GM12878 (cell line): ENCODE data around the gene SHC2. TPM values are rescaled to one million over a fixed set of nuclear protein-coding genes. Genes with fewer than 3 reads are reported as not detected.
A peak's percentile ranks its signal among the peaks of the same experiment; 100 is the strongest.
"Not testable (repeated sequence)": the region's sequence is repeated elsewhere in the genome, so short reads cannot be mapped to it uniquely, and the experiment has no call there.

ENCODE experiments used
- ATAC-seq: fragments of 200-7000 bp; cut with Tn5 transposase; 3 replicates; pipeline ENCODE4 v1.9.1; 2020; ENCODE audit warnings: mild to moderate bottlenecking, moderate library complexity
- BruUV-seq: library from RNA; stranded (reverse); fragments of 400-500 nt; replicated peaks from 2 replicates; lab custom pipeline; 2021; lab: Mats Ljungman, UMichigan
- CTCF ChIA-PET: fragments of 300-600 bp; sonication (Branson Sonifier 250); formaldehyde crosslinking; extraction: SDS; loops from one replicate; lab custom pipeline; 2021; ENCODE audit warnings: inconsistent platforms; lab: Yijun Ruan, JAX
- POLR2A ChIA-PET: fragments of 350-600 bp; formaldehyde crosslinking; extraction: SDS; loops from one replicate; lab custom pipeline; 2021; ENCODE audit warnings: inconsistent platforms; lab: Charles Lee
- RAD21 ChIA-PET: fragments of 300-600 bp; sonication (Branson Sonifier 250); formaldehyde crosslinking; loops from one replicate; lab custom pipeline; 2023; ENCODE audit warnings: antibody characterized with exemption; ENCODE audit not compliant: unreplicated experiment; lab: Charles Lee
- SMC1A ChIA-PET: fragments of 300-600 bp; sonication (Branson Sonifier 250); formaldehyde crosslinking; loops from one replicate; lab custom pipeline; 2023; ENCODE audit not compliant: unreplicated experiment, uncharacterized antibody; lab: Charles Lee
- DNase-seq: peaks from one replicate; pipeline ENCODE4 v3.0.0-alpha.2; 2011; ENCODE audit warnings: low read depth, low spot score
- FAIRE-seq: peaks from 3 replicates; lab custom pipeline; 2011; peaks lifted over from hg19 to GRCh38; lab: Jason Lieb, UNC
- H2AFZ ChIP-seq: 2 replicates; pipeline ENCODE4 v1.6.0; 2011; ENCODE audit warnings: low read depth, low read length, control low read depth; ENCODE audit not compliant: control insufficient read depth
- H3K27ac ChIP-seq: 2 replicates; pipeline ENCODE4 v1.5.1; 2011; ENCODE audit warnings: control low read depth; ENCODE audit not compliant: control insufficient read depth, insufficient read depth
- H3K27me3 ChIP-seq, 2 experiments: replicated peaks in 1 of 2; 2 replicates each; pipeline versions ENCODE4 v1.6.0 to v1.6.1; 2011; ENCODE audit warnings: low read length in 1 of 2; ENCODE audit not compliant: control insufficient read depth in 2 of 2, insufficient read depth in 2 of 2
- H3K36me3 ChIP-seq, 2 experiments: 2 replicates each; pipeline ENCODE4 v1.5.1; 2011; ENCODE audit warnings: low read length in 1 of 2; ENCODE audit not compliant: control insufficient read depth in 2 of 2, insufficient read depth in 2 of 2
- H3K4me1 ChIP-seq: 2 replicates; pipeline ENCODE4 v1.6.1; 2011; ENCODE audit warnings: mild to moderate bottlenecking, low read length, moderate library complexity, mixed read lengths; ENCODE audit not compliant: control insufficient read depth, insufficient read depth
- H3K4me2 ChIP-seq: 2 replicates; pipeline ENCODE4 v1.6.0; 2011; ENCODE audit warnings: control low read depth; ENCODE audit not compliant: control insufficient read depth, insufficient read depth
- H3K4me3 ChIP-seq: fragments of 200-600 bp; sonication (generic); 2 replicates; pipeline ENCODE4 v1.5.1; 2016
- H3K79me2 ChIP-seq: 2 replicates; pipeline ENCODE4 v1.6.0; 2011; ENCODE audit warnings: low read length; ENCODE audit not compliant: control insufficient read depth, insufficient read depth
- H3K9ac ChIP-seq: 2 replicates; pipeline ENCODE4 v1.8.0; 2011; ENCODE audit warnings: low read length, control low read depth, mixed read lengths; ENCODE audit not compliant: control insufficient read depth, insufficient read depth
- H3K9me3 ChIP-seq: replicated peaks from 3 replicates; pipeline ENCODE4 v1.5.1; 2011; ENCODE audit warnings: mild to moderate bottlenecking, low read length; ENCODE audit not compliant: control insufficient read depth, insufficient read depth
- H4K20me1 ChIP-seq: 2 replicates; pipeline ENCODE4 v1.6.0; 2011; ENCODE audit not compliant: control insufficient read depth, insufficient read depth
- ATF2 ChIP-seq: IDR thresholded peaks from 2 replicates; pipeline ENCODE4 v1.6.1; 2012; ENCODE audit warnings: low read length, inconsistent platforms
- ATF7 ChIP-seq: fragments of 450-650 bp; IDR thresholded peaks from 2 replicates; pipeline ENCODE4 v1.6.1; 2016; ENCODE audit warnings: low read depth, mild to moderate bottlenecking
- BCL11A ChIP-seq: IDR thresholded peaks from 2 replicates; pipeline ENCODE4 v1.6.1; 2011; ENCODE audit warnings: low read depth, low read length
- CBFB ChIP-seq: IDR thresholded peaks from 2 replicates; pipeline ENCODE4 v1.6.1; 2016; ENCODE audit warnings: antibody characterized with exemption, low read depth
- CREM ChIP-seq: IDR thresholded peaks from 2 replicates; pipeline ENCODE4 v1.6.1; 2014; ENCODE audit warnings: antibody characterized with exemption, low read depth
- EED ChIP-seq: sonication (generic); IDR thresholded peaks from 2 replicates; pipeline ENCODE4 v1.6.1; 2016; ENCODE audit warnings: antibody characterized with exemption, low read depth
- EP300 ChIP-seq, 2 experiments: fragments of 150-350 bp in 1 of 2; IDR thresholded peaks; 2 replicates each; pipeline ENCODE4 v1.6.1; 2011 to 2012; ENCODE audit warnings: low read depth in 2 of 2, low read length in 2 of 2, borderline replicate concordance in 1 of 2, improper control_type of control experiment in 1 of 2, inconsistent platforms in 1 of 2; ENCODE audit not compliant: control insufficient read depth in 1 of 2
- FOXM1 ChIP-seq: IDR thresholded peaks from 2 replicates; pipeline ENCODE4 v1.6.1; 2012; ENCODE audit warnings: low read depth, mild to moderate bottlenecking, inconsistent platforms, low read length, moderate library complexity
- GABPA ChIP-seq: IDR thresholded peaks from 2 replicates; pipeline ENCODE4 v1.6.1; 2014; ENCODE audit warnings: antibody characterized with exemption, low read depth, mild to moderate bottlenecking, inconsistent platforms
- IKZF1 ChIP-seq: fragments of 450-650 bp; conservative IDR thresholded peaks from 2 replicates; pipeline ENCODE4 v1.6.1; 2017; ENCODE audit warnings: antibody characterized with exemption, mild to moderate bottlenecking
- IKZF2 ChIP-seq, 2 experiments: fragments of 450-650 bp; IDR thresholded peaks; 2 replicates each; pipeline ENCODE4 v1.6.1; 2017; ENCODE audit warnings: mild to moderate bottlenecking in 2 of 2, moderate library complexity in 2 of 2
- IRF4 ChIP-seq: IDR thresholded peaks from 2 replicates; pipeline ENCODE4 v1.6.1; 2011; ENCODE audit warnings: low read depth, low read length
- JUNB ChIP-seq: IDR thresholded peaks from 2 replicates; pipeline ENCODE4 v1.6.1; 2016; ENCODE audit warnings: antibody characterized with exemption, mild to moderate bottlenecking
- MEF2A ChIP-seq: IDR thresholded peaks from 2 replicates; pipeline ENCODE4 v1.6.1; 2011; ENCODE audit warnings: low read depth, mild to moderate bottlenecking, low read length, moderate library complexity; ENCODE audit not compliant: insufficient read depth
- MTA2 ChIP-seq: fragments of 450-650 bp; IDR thresholded peaks from 2 replicates; pipeline ENCODE4 v1.6.1; 2016; ENCODE audit warnings: low read depth, mild to moderate bottlenecking, moderate library complexity
- NFIC ChIP-seq: IDR thresholded peaks from 2 replicates; pipeline ENCODE4 v1.6.1; 2012; ENCODE audit warnings: low read depth, mild to moderate bottlenecking, inconsistent platforms, low read length, moderate library complexity
- RELB ChIP-seq: fragments of 450-650 bp; IDR thresholded peaks from 2 replicates; pipeline ENCODE4 v1.6.1; 2017; ENCODE audit warnings: low read depth, mild to moderate bottlenecking, moderate library complexity
- RUNX3 ChIP-seq: IDR thresholded peaks from 2 replicates; pipeline ENCODE4 v1.6.1; 2012; ENCODE audit warnings: low read length, inconsistent platforms
- TCF12 ChIP-seq: IDR thresholded peaks from 2 replicates; pipeline ENCODE4 v1.6.1; 2011; ENCODE audit warnings: low read depth, mild to moderate bottlenecking, low read length
- TCF3 ChIP-seq: IDR thresholded peaks from 2 replicates; pipeline ENCODE4 v1.6.1; 2012; ENCODE audit warnings: low read depth, mild to moderate bottlenecking, low read length, borderline replicate concordance; ENCODE audit not compliant: insufficient read depth
- WGBS: methylation state at CpG from one replicate; pipeline ENCODE4 v1.1.6; 2016; ENCODE audit warnings: low lambda C conversion rate; ENCODE audit not compliant: insufficient replicate concordance, insufficient coverage; ENCODE audit errors: missing lambda C conversion rate; 5-methylcytosine and 5-hydroxymethylcytosine counted together
- in situ Hi-C: fragments of 300-500 bp; cut with MboI; formaldehyde crosslinking; loops from 9 replicates; pipeline ENCODE4 v1.14.3; 2018; ENCODE audit warnings: mixed read lengths
- intact Hi-C: fragments of 100-400 bp; cut with micrococcal nuclease; formaldehyde crosslinking; loops from one replicate; pipeline ENCODE4 v1.14.2; 2022; ENCODE audit not compliant: unreplicated experiment
- polyA plus RNA-seq, 11 experiments: library from polyadenylated mRNA; depleted of rRNA in 4 of 11; unstranded in 6 of 11; stranded (reverse) in 5 of 11; fragments of >200 nt; fragmentation: Nextera tagmentation in 4 of 11; fragmentation: Illumina TruSeq in 1 of 11; extraction: Ambion mirVana in 4 of 11; extraction: Trizol in 1 of 11; gene quantifications; 1 replicate in 1 of 11; 2 replicates in 10 of 11; pipeline versions ENCODE4 v1.2.1 to v1.2.3, GENCODE V29; 2011 to 2016; ENCODE audit warnings: inconsistent platforms in 2 of 11, missing spikeins in 2 of 11, low read depth in 1 of 11
- total RNA-seq, 4 experiments: library from RNA; depleted of rRNA in 3 of 4; stranded (reverse); fragments of >200 nt in 3 of 4; fragmentation: Illumina TruSeq in 1 of 4; extraction: Trizol in 1 of 4; gene quantifications; 2 replicates each; pipeline versions ENCODE4 v1.2.1 to v1.2.3, GENCODE V29; 2013 to 2021

The SHC2 gene
- total and polyA plus RNA-seq, 10 of the 15 experiments (the other 5 are each of a cell fraction or from before 2014, with no cell fraction given), result 0.08 TPM; not detected in 9

DNA sequence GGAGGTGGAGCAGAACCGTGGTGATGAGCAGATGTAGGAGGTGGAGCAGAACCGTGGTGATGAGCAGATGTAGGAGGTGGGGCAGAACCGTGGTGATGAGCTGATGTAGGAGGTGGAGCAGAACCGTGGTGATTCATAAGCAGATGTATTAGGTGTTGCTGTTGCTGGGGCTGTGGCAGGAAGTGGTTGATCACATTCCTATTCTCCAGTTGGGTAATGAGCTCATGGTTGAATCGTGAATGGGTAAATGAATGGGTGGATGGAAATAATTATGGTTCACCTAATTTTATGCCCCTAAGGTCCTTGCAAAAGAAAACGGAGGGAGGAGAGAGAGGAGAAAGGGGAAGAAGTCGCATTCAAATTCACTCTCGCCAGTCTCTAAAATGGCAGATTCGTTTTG, 78.3 kb downstream of the SHC2 start:
- BruUV-seq, H3K79me2 ChIP-seq, H4K20me1 ChIP-seq, H3K9ac ChIP-seq, intact Hi-C loops, POLR2A ChIA-PET, in situ Hi-C loops, H3K36me3 ChIP-seq, H3K27me3 ChIP-seq, H3K9me3 ChIP-seq: not testable (repeated sequence)
- SMC1A ChIA-PET, result interaction anchor here (0.7 kb wide), 1 partner anchor 124 kb away, joined by 3 read pairs; no protein-coding TSS in a partner anchor
- DNase-seq (peak; percentile 69), ATAC-seq (peak; percentile 84), FAIRE-seq (peak; percentile 78)
- Histone ChIP-seq H3K4me2 (peak overlapping the region; percentile 90), H3K4me3 (peak overlapping the region; percentile 43; the same call in 1 of the 2 replicates), H3K4me1 (peaks cover 20% of the 10 kb centered on the region), H3K27ac (peak overlapping the region; percentile 18), H2AFZ (peak overlapping the region; percentile 34; the same call in 1 of the 2 replicates)
- CTCF ChIA-PET, result interaction anchor here (1.1 to 1.4 kb wide), 2 partner anchors 106 to 129 kb away, joined by 3 to 4 read pairs; no protein-coding TSS in a partner anchor
- RAD21 ChIA-PET, result interaction anchor here (1.0 kb wide), 1 partner anchor 39 kb away, joined by 4 read pairs; no protein-coding TSS in a partner anchor
- 3% methylated on average over 9 of the region's 9 CpGs for WGBS
- TF ChIP-seq EP300 (IDR thresholded peaks at IDR 0.05; ENCODE audit: borderline replicate concordance in 1 of 2, control insufficient read depth in 1 of 2, low read depth in 2 of 2, low read length in 2 of 2), result peak in 1 of 2 experiments; percentile 45; a peak in 1 of 4 replicates
- TF ChIP-seq TCF3, result peak; percentile 51; the same call in 1 of the 2 replicates
- peak; percentile 56; the same call in 1 of the 2 replicates for TF ChIP-seq GABPA
- peak; percentile 92 for TF ChIP-seq RUNX3
- peak; percentile 62; the same call in 1 of the 2 replicates for TF ChIP-seq NFIC
- TF ChIP-seq EED, result peak; percentile 86
- TF ChIP-seq CREM, result peak; percentile 30; the same call in 1 of the 2 replicates
- TF ChIP-seq IKZF2 (IDR thresholded peaks at IDR 0.05), result peak; percentile 60 to 74; a peak in 3 of 4 replicates
- 0 out of 2 replicates have a peak, but pooled peaks have one; percentile 18 for TF ChIP-seq RELB
- peak; percentile 76 for TF ChIP-seq JUNB
- TF ChIP-seq CBFB, result peak; percentile 80; the same call in 1 of the 2 replicates
- peak; percentile 73 for TF ChIP-seq BCL11A
- TF ChIP-seq MEF2A, result peak; percentile 24; the same call in 1 of the 2 replicates
- TF ChIP-seq ATF7, result peak; percentile 74
- TF ChIP-seq IKZF1, result peak; percentile 51
- TF ChIP-seq ATF2, result peak; percentile 67; the same call in 1 of the 2 replicates
- TF ChIP-seq IRF4, result 0 out of 2 replicates have a peak, but pooled peaks have one; percentile 20
- TF ChIP-seq TCF12, result peak; percentile 54; the same call in 1 of the 2 replicates
- TF ChIP-seq FOXM1, result peak; percentile 70; the same call in 1 of the 2 replicates
- peak; percentile 77 for TF ChIP-seq MTA2
